SK-N-SH treated with all-trans-retinoic acid at 6 μM for 48 hours (cell line): Measurements from ENCODE around the gene OASL.

Experiments
- ARNTL ChIP-seq: fragments of 450-650 bp; formaldehyde crosslinking; IDR thresholded peaks from 2 replicates; pipeline ENCODE4 v1.5.0; 2020; ENCODE audit warnings: low read depth, mild to moderate bottlenecking, moderate library complexity, borderline replicate concordance
- CREB5 ChIP-seq: fragments of 250-450 bp; sonication (Bioruptor Pico); IDR thresholded peaks from 2 replicates; pipeline ENCODE4 v1.5.1; 2020; ENCODE audit warnings: low read depth, mild to moderate bottlenecking, moderate library complexity
- ESRRG ChIP-seq: fragments of 250-450 bp; sonication (Bioruptor Pico); IDR thresholded peaks from 2 replicates; pipeline ENCODE4 v1.6.1; 2021; ENCODE audit warnings: mild to moderate bottlenecking
- GLIS3 ChIP-seq: fragments of 250-450 bp; sonication (Bioruptor Pico); IDR thresholded peaks from 2 replicates; pipeline ENCODE4 v1.5.0; 2020; ENCODE audit warnings: mild to moderate bottlenecking, moderate library complexity
- ISL1 ChIP-seq: fragments of 250-450 bp; sonication (Bioruptor Pico); IDR thresholded peaks from 2 replicates; pipeline ENCODE4 v2.1.2; 2022; ENCODE audit warnings: mild to moderate bottlenecking, moderate library complexity
- PPARA ChIP-seq: fragments of 250-450 bp; sonication (Bioruptor Pico); IDR thresholded peaks from 2 replicates; pipeline ENCODE4 v1.5.0; 2020; ENCODE audit warnings: mild to moderate bottlenecking, borderline replicate concordance
- RARB ChIP-seq: fragments of 250-450 bp; sonication (Bioruptor Pico); IDR thresholded peaks from 2 replicates; pipeline ENCODE4 v1.8.0; 2021; ENCODE audit warnings: mild to moderate bottlenecking, moderate library complexity
- ZFP3 ChIP-seq: fragments of 250-450 bp; sonication (Bioruptor Pico); IDR thresholded peaks from 2 replicates; pipeline ENCODE4 v1.5.0; 2020; ENCODE audit warnings: mild to moderate bottlenecking, moderate library complexity

GRCh38 chr12:120977531-120978295, 61.3 kb downstream of the OASL start:
- TF ChIP-seq GLIS3 (CRISPR knock-in tag) (no peak), ISL1 (CRISPR knock-in tag) (no peak), RARB (no peak), ZFP3 (CRISPR knock-in tag) (no peak), PPARA (CRISPR knock-in tag) (no peak), ARNTL (no peak), CREB5 (CRISPR knock-in tag) (no peak), ESRRG (CRISPR knock-in tag) (no peak)
